Activated CD8-positive, alpha-beta T cell treated with anti-CD3 and anti-CD28 coated beads for 36 hours (primary cell): ENCODE data around the gene ARHGAP26. TPM values are rescaled to one million over a fixed set of nuclear protein-coding genes. Genes with fewer than 3 reads are reported as not detected.

ENCODE experiments used
- ATAC-seq: fragments of 200-7000 bp; cut with Tn5 transposase; one replicate; pipeline ENCODE4 v1.10.0; 2021; ENCODE audit warnings: mild to moderate bottlenecking, moderate library complexity
- CTCF ChIA-PET: fragments of 350-600 bp; sonication (Branson Sonifier 250); formaldehyde crosslinking; loops from one replicate; lab custom pipeline; 2021; ENCODE audit warnings: antibody characterized with exemption; lab: Charles Lee
- POLR2A ChIA-PET: fragments of 350-600 bp; sonication (Branson Sonifier 250); formaldehyde crosslinking; loops from one replicate; lab custom pipeline; 2021; ENCODE audit warnings: antibody characterized with exemption; lab: Charles Lee
- DNase-seq: peaks from one replicate; pipeline ENCODE4 v3.0.0-alpha.2; 2020
- H3K27ac Mint-ChIP-seq: one replicate; pipeline ENCODE4 v1.8.0; 2021; ENCODE audit warnings: mild to moderate bottlenecking, mixed read lengths
- H3K27me3 Mint-ChIP-seq: one replicate; pipeline ENCODE4 v1.8.0; 2021; ENCODE audit warnings: mixed read lengths
- H3K36me3 Mint-ChIP-seq: one replicate; pipeline ENCODE4 v1.8.0; 2021; ENCODE audit warnings: low read depth, mixed read lengths
- H3K4me1 Mint-ChIP-seq: one replicate; pipeline ENCODE4 v1.8.0; 2021; ENCODE audit warnings: low read depth, mixed read lengths
- H3K4me3 Mint-ChIP-seq: one replicate; pipeline ENCODE4 v1.8.0; 2021; ENCODE audit warnings: mild to moderate bottlenecking, moderate library complexity, mixed read lengths
- H3K9me3 Mint-ChIP-seq: one replicate; pipeline ENCODE4 v1.8.0; 2021; ENCODE audit warnings: mixed read lengths
- CTCF ChIP-seq: fragments of 200-600 bp; IDR thresholded peaks from one replicate; pipeline ENCODE4 v1.8.0; 2022; ENCODE audit warnings: antibody characterized with exemption, mild to moderate bottlenecking
- intact Hi-C: fragments of 100-400 bp; cut with micrococcal nuclease; formaldehyde crosslinking; loops from one replicate; pipeline ENCODE4 v1.10.0; 2022
- total RNA-seq, 2 experiments: library from RNA; stranded (reverse); gene quantifications; one replicate each; pipeline ENCODE4 v1.2.3, GENCODE V29; 2021

The ARHGAP26 gene
- total RNA-seq, 2 experiments from 2014 or later = 12.7 to 18.0 TPM

- ChIA-PET CTCF (interaction anchor here (0.9 to 1.7 kb wide), 3 partner anchors 18 to 52 kb away, joined by 3 to 4 read pairs (median 3); no protein-coding TSS in a partner anchor), POLR2A (interaction anchor here (1.4 kb wide), 1 partner anchor 12 kb away, joined by 4 read pairs; no protein-coding TSS in a partner anchor)
- no peaks in the 10 kb centered on the region for H3K27me3 Mint-ChIP-seq
- H3K36me3 Mint-ChIP-seq = peaks cover 25% of the 10 kb centered on the region
- H3K27ac Mint-ChIP-seq = no peak overlapping the region
- H3K9me3 Mint-ChIP-seq = peaks cover 10% of the 10 kb centered on the region
- intact Hi-C loops = no loop called here
- DNase-seq (no peak), ATAC-seq (no peak)
- H3K4me1 Mint-ChIP-seq = peaks cover 18% of the 10 kb centered on the region
- H3K4me3 Mint-ChIP-seq = no peak overlapping the region
- no peak for TF ChIP-seq CTCF
Measured at GRCh38 chr5:143195491-143195890, 425.3 kb downstream of the ARHGAP26 start.

- ChIA-PET CTCF (interaction anchor here (1.6 kb wide), 1 partner anchor 47 kb away, joined by 4 read pairs; no protein-coding TSS in a partner anchor), POLR2A (interaction anchor here (0.7 kb wide), 1 partner anchor 154 kb away, joined by 3 read pairs; no protein-coding TSS in a partner anchor)
- H3K27me3 Mint-ChIP-seq = no peaks in the 10 kb centered on the region
- DNase-seq (no peak), ATAC-seq (no peak)
- TF ChIP-seq CTCF = no peak
- intact Hi-C loops = no loop called here
- H3K27ac Mint-ChIP-seq = peak overlapping the region; percentile 71
- H3K36me3 Mint-ChIP-seq = peaks cover 17% of the 10 kb centered on the region
- peaks cover 18% of the 10 kb centered on the region for H3K4me1 Mint-ChIP-seq
- H3K9me3 Mint-ChIP-seq = peaks cover 10% of the 10 kb centered on the region
- H3K4me3 Mint-ChIP-seq = no peak overlapping the region
Measured at GRCh38 chr5:143196601-143197259, 426.6 kb downstream of the ARHGAP26 start.

GRCh38 chr5:143197260-143197656 is 427.1 kb downstream of the ARHGAP26 start:
- no peak for TF ChIP-seq CTCF
- intact Hi-C loops = no loop called here
- Mint-ChIP-seq H3K9me3 (peaks cover 10% of the 10 kb centered on the region), H3K27ac (peak overlapping the region; percentile 71), H3K4me1 (peaks cover 18% of the 10 kb centered on the region), H3K27me3 (no peaks in the 10 kb centered on the region), H3K4me3 (no peak overlapping the region), H3K36me3 (peaks cover 14% of the 10 kb centered on the region)
- ChIA-PET CTCF (no interaction called here), POLR2A (interaction anchor here (0.7 kb wide), 1 partner anchor 155 kb away, joined by 3 read pairs; no protein-coding TSS in a partner anchor)
- ATAC-seq (peak; percentile 82), DNase-seq (no peak)

- no peak for DNase-seq
- Mint-ChIP-seq H3K4me3 (no peak overlapping the region), H3K27me3 (no peaks in the 10 kb centered on the region), H3K27ac (no peak overlapping the region), H3K9me3 (peaks cover 10% of the 10 kb centered on the region), H3K36me3 (peaks cover 17% of the 10 kb centered on the region), H3K4me1 (peaks cover 18% of the 10 kb centered on the region)
- intact Hi-C loops = no loop called here
- TF ChIP-seq CTCF = no peak
- ATAC-seq = no peak
- ChIA-PET POLR2A (no interaction called here), CTCF (interaction anchor here (0.6 kb wide), 1 partner anchor 485 kb away, joined by 4 read pairs; no protein-coding TSS in a partner anchor)
Measured at GRCh38 chr5:143198332-143198731, 428.2 kb downstream of the ARHGAP26 start.

GRCh38 chr5:143199161-143199560 is 429.0 kb downstream of the ARHGAP26 start:
- intact Hi-C loops = no loop called here
- Mint-ChIP-seq H3K27ac (no peak overlapping the region), H3K36me3 (peaks cover 17% of the 10 kb centered on the region), H3K4me1 (peaks cover 18% of the 10 kb centered on the region), H3K4me3 (no peak overlapping the region), H3K9me3 (peaks cover 10% of the 10 kb centered on the region), H3K27me3 (no peaks in the 10 kb centered on the region)
- ATAC-seq (no peak), DNase-seq (no peak)
- ChIA-PET POLR2A (no interaction called here), CTCF (no interaction called here)
- TF ChIP-seq CTCF = no peak
